Mesothelial cell of epicardium (in vitro differentiated cells): ENCODE results near the gene CPA5. TPM values are rescaled to one million over a fixed set of nuclear protein-coding genes. Genes with fewer than 3 reads are reported as not detected.

Source experiments
- DNase-seq, 2 experiments: peaks; one replicate each; pipeline ENCODE4 v3.0.0; 2021; ENCODE audit warnings: low spot score in 2 of 2; ENCODE audit not compliant: unreplicated experiment in 2 of 2
- H3K27ac Mint-ChIP-seq: 2 replicates; pipeline ENCODE4 v1.8.0; 2021; ENCODE audit warnings: mixed read lengths
- H3K27me3 Mint-ChIP-seq: 2 replicates; pipeline ENCODE4 v1.8.0; 2021; ENCODE audit warnings: low read depth, mixed read lengths
- H3K36me3 Mint-ChIP-seq: 2 replicates; pipeline ENCODE4 v1.8.0; 2021; ENCODE audit warnings: mixed read lengths
- H3K4me1 Mint-ChIP-seq: 2 replicates; pipeline ENCODE4 v1.8.0; 2021; ENCODE audit warnings: mixed read lengths
- H3K4me3 Mint-ChIP-seq: 2 replicates; pipeline ENCODE4 v1.8.0; 2021; ENCODE audit warnings: mild to moderate bottlenecking, moderate library complexity, mixed read lengths
- H3K9me3 Mint-ChIP-seq: 2 replicates; pipeline ENCODE4 v1.8.0; 2021; ENCODE audit warnings: mixed read lengths
- total RNA-seq: library from RNA; stranded (reverse); gene quantifications from 3 replicates; pipeline ENCODE4 v1.2.1, GENCODE V29; 2021
- TF ChIP-seq, protein P1 (sequence below): fragments of 200-600 bp; sonication (generic); IDR thresholded peaks from one replicate; pipeline ENCODE4 v1.5.0; 2021; ENCODE audit warnings: antibody characterized with exemption; ENCODE audit not compliant: unreplicated experiment

The CPA5 gene
- total RNA-seq, 1 donor from 2014 or later: not detected

DNA sequence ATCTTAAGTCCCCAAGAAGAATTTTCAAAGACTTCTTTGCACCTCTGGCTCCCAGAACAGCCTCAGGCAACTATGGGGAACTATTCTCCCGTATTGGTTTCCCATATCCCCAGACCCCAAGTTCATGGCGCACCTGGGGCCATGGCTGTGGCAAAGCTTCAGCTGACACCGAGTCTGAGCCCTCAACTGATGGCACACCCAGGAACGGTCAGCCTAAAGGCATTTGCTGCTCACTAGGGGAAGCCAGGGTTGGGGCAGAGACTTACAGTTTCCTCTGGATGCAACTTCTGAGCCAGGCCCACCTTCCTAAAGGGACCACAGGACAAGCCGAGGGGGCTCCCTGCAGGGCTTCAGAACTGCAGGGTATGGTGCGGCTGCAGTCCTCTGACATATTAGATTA lies 21.9 kb downstream of the CPA5 start:
- no peak for DNase-seq
- no peaks in the 10 kb centered on the region for H3K36me3 Mint-ChIP-seq
- TF ChIP-seq, protein P1, sequence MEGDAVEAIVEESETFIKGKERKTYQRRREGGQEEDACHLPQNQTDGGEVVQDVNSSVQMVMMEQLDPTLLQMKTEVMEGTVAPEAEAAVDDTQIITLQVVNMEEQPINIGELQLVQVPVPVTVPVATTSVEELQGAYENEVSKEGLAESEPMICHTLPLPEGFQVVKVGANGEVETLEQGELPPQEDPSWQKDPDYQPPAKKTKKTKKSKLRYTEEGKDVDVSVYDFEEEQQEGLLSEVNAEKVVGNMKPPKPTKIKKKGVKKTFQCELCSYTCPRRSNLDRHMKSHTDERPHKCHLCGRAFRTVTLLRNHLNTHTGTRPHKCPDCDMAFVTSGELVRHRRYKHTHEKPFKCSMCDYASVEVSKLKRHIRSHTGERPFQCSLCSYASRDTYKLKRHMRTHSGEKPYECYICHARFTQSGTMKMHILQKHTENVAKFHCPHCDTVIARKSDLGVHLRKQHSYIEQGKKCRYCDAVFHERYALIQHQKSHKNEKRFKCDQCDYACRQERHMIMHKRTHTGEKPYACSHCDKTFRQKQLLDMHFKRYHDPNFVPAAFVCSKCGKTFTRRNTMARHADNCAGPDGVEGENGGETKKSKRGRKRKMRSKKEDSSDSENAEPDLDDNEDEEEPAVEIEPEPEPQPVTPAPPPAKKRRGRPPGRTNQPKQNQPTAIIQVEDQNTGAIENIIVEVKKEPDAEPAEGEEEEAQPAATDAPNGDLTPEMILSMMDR: no peak
- H3K4me1 Mint-ChIP-seq: peaks cover 59% of the 10 kb centered on the region
- no peaks in the 10 kb centered on the region for H3K9me3 Mint-ChIP-seq
- peak overlapping the region; percentile 97 for H3K27ac Mint-ChIP-seq
- H3K4me3 Mint-ChIP-seq: no peak overlapping the region
- H3K27me3 Mint-ChIP-seq: no peaks in the 10 kb centered on the region

GRCh38 chr7:130367088-130367755 lies 22.6 kb downstream of the CPA5 start:
- H3K9me3 Mint-ChIP-seq: peaks cover 4% of the 10 kb centered on the region
- TF ChIP-seq, protein P1: no peak
- H3K4me1 Mint-ChIP-seq: peaks cover 66% of the 10 kb centered on the region
- H3K27me3 Mint-ChIP-seq: no peaks in the 10 kb centered on the region
- peak overlapping the region; percentile 97 for H3K27ac Mint-ChIP-seq
- H3K36me3 Mint-ChIP-seq: no peaks in the 10 kb centered on the region
- H3K4me3 Mint-ChIP-seq: no peak overlapping the region
- no peak for DNase-seq

- Mint-ChIP-seq H3K27ac (peak overlapping the region; percentile 97), H3K27me3 (no peaks in the 10 kb centered on the region), H3K4me3 (no peak overlapping the region), H3K4me1 (peaks cover 74% of the 10 kb centered on the region), H3K36me3 (no peaks in the 10 kb centered on the region), H3K9me3 (peaks cover 4% of the 10 kb centered on the region)
- TF ChIP-seq, protein P1: no peak
- no peak for DNase-seq
These were observed 23.5 kb downstream of the CPA5 start for GRCh38 chr7:130367836-130368746.

DNA sequence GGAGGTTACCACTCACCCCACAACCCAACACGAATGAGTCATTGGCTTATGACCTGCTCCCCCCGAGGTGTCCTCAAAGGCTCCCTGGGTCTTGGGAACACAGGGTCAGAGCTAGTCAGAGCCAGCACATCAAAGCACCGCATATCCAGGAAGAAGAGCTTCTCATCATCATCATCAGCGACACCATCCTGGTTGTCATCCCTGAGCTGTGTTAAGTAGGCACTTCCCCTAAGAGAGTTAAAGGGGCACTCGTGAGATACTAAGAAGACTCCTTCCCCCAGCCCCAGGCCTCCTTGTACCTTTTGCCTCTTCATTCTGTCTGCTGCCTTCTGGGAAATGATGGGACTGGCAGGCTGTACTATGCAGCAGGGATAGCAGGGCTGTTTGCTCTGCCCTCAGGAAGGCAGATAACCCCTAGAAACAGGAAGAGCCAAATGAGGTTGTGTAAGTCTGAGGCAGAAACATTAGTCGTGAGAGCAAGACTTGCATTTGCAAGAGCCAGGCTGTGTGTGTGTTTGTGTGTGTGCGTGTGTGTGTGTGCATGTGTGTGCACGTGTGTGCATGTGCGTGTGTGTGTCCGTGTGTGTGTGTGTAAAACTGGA lies 24.6 kb downstream of the CPA5 start:
- H3K9me3 Mint-ChIP-seq: peaks cover 4% of the 10 kb centered on the region
- H3K36me3 Mint-ChIP-seq: no peaks in the 10 kb centered on the region
- H3K27ac Mint-ChIP-seq: peak overlapping the region; percentile 94
- H3K27me3 Mint-ChIP-seq: no peaks in the 10 kb centered on the region
- DNase-seq: no peak
- H3K4me1 Mint-ChIP-seq: peaks cover 79% of the 10 kb centered on the region
- TF ChIP-seq, protein P1: no peak
- no peak overlapping the region for H3K4me3 Mint-ChIP-seq

DNA sequence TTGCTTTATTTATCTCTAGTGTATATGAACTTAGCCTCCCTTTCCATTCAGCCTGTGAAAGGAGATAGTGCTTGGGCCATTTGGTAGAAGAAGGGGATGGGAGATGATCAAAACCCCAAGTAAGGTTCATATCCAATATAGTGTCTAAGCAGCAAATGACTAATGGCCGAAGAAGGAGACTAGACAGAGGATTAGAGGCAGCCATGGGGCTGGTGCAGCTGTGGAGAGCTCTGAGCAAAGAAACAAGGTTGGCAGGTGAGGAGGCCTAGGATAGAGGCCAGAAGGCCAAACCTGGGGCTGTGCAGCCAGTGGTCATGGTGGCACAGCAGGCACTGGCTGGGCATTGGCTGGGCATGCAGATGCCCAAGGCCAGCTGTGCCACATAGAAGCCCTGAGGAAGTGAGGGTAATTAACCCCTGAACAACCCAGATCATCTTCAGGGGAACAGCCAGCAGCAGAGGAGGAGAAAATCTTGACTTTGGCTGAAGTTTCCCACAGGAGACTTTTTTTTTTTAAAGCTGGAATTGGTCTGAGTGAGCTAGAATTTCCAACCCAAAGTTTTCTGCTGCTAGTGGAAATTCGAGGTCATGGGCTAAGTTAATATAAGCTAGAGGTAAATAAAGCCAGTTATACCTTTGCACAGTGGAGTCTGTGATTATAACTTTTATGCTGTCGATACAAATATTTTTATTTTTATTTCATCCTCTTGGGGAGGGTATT lies 25.4 kb downstream of the CPA5 start:
- no peaks in the 10 kb centered on the region for H3K27me3 Mint-ChIP-seq
- TF ChIP-seq, protein P1: no peak
- H3K4me3 Mint-ChIP-seq: no peak overlapping the region
- peak overlapping the region; percentile 94 for H3K27ac Mint-ChIP-seq
- peaks cover 79% of the 10 kb centered on the region for H3K4me1 Mint-ChIP-seq
- DNase-seq: no peak
- no peaks in the 10 kb centered on the region for H3K36me3 Mint-ChIP-seq
- H3K9me3 Mint-ChIP-seq: peaks cover 4% of the 10 kb centered on the region
